Endothelial cell of umbilical vein (primary cell): Measurements from ENCODE around the gene CEP68. TPM values are rescaled to one million over a fixed set of nuclear protein-coding genes. Genes with fewer than 3 reads are reported as not detected.

Experiments used
- BruUV-seq: library from RNA; stranded (reverse); fragments of 400-500 nt; replicated peaks from 2 replicates; lab custom pipeline; 2021; lab: Mats Ljungman, UMichigan
- CTCF ChIA-PET: fragments of 300-600, 350-600 bp; sonication (Branson Sonifier 250); formaldehyde crosslinking; loops from one replicate; lab custom pipeline; 2021; ENCODE audit warnings: antibody characterized with exemption, inconsistent platforms; lab: Charles Lee
- POLR2A ChIA-PET: fragments of 300-600, 350-600 bp; sonication (Branson Sonifier 250); formaldehyde crosslinking; loops from one replicate; lab custom pipeline; 2021; ENCODE audit warnings: antibody characterized with exemption, inconsistent platforms; lab: Charles Lee
- DNase-seq: peaks from one replicate; pipeline ENCODE4 v3.0.0-alpha.2; 2011; ENCODE audit warnings: low read depth, low spot score
- FAIRE-seq: peaks from 2 replicates; lab custom pipeline; 2011; peaks lifted over from hg19 to GRCh38; lab: Jason Lieb, UNC
- H2AFZ ChIP-seq: 2 replicates; pipeline ENCODE4 v1.6.0; 2012; ENCODE audit warnings: low read depth, low read length, control low read depth, inconsistent platforms
- H3K27ac ChIP-seq: 2 replicates; pipeline ENCODE4 v1.5.1; 2011; ENCODE audit warnings: low read depth, mild to moderate bottlenecking, control low read depth, low read length, moderate library complexity; ENCODE audit not compliant: insufficient read depth
- H3K27me3 ChIP-seq, 2 experiments: 2 replicates each; pipeline versions ENCODE4 v1.6.0 to v1.6.1; 2011; ENCODE audit warnings: low read length in 2 of 2, mixed read lengths in 1 of 2; ENCODE audit not compliant: control insufficient read depth in 2 of 2, insufficient read depth in 2 of 2
- H3K36me3 ChIP-seq, 2 experiments: 2 replicates in 1 of 2; 3 replicates in 1 of 2; pipeline ENCODE4 v1.5.1; 2011; ENCODE audit warnings: low read length in 2 of 2, mild to moderate bottlenecking in 1 of 2, moderate library complexity in 1 of 2; ENCODE audit not compliant: control insufficient read depth in 2 of 2, insufficient read depth in 2 of 2; ENCODE audit errors: extremely low read depth in 1 of 2
- H3K4me1 ChIP-seq: 3 replicates; pipeline ENCODE4 v1.5.1; 2011; ENCODE audit warnings: mild to moderate bottlenecking, low read length; ENCODE audit not compliant: control insufficient read depth, insufficient read depth; ENCODE audit errors: extremely low read depth
- H3K4me2 ChIP-seq: 2 replicates; pipeline ENCODE4 v1.6.1; 2011; ENCODE audit warnings: low read length, control low read depth, mixed read lengths; ENCODE audit not compliant: insufficient read depth
- H3K4me3 ChIP-seq, 3 experiments: fragments of 200-600 bp in 1 of 3; sonication (generic), shearing (Covaris generic) in 1 of 3; replicated peaks in 1 of 3; 2 replicates each; pipeline ENCODE4 v1.5.1; 2011 to 2016; ENCODE audit warnings: control low read depth in 3 of 3, low read length in 3 of 3, mild to moderate bottlenecking in 2 of 3, inconsistent platforms in 1 of 3, low read depth in 1 of 3, moderate library complexity in 1 of 3; ENCODE audit not compliant: insufficient read depth in 1 of 3
- H3K79me2 ChIP-seq: 2 replicates; pipeline ENCODE4 v1.6.0; 2012; ENCODE audit warnings: low read length, inconsistent platforms; ENCODE audit not compliant: control insufficient read depth, insufficient read depth
- H3K9ac ChIP-seq: replicated peaks from 2 replicates; pipeline ENCODE3; 2011; ENCODE audit warnings: low read length, control low read depth; ENCODE audit not compliant: insufficient read depth; ENCODE audit errors: extremely low read depth
- H3K9me1 ChIP-seq: replicated peaks from 3 replicates; pipeline ENCODE4 v1.6.0; 2011; ENCODE audit warnings: mild to moderate bottlenecking, low read length; ENCODE audit not compliant: control insufficient read depth, insufficient read depth; ENCODE audit errors: extremely low read depth
- H3K9me3 ChIP-seq: replicated peaks from 2 replicates; pipeline ENCODE4 v1.5.1; 2012; ENCODE audit warnings: low read length, inconsistent platforms; ENCODE audit not compliant: control insufficient read depth, insufficient read depth
- H4K20me1 ChIP-seq: replicated peaks from 2 replicates; pipeline ENCODE3; 2011; ENCODE audit warnings: mild to moderate bottlenecking, low read length; ENCODE audit not compliant: control insufficient read depth, insufficient read depth; ENCODE audit errors: extremely low read depth
- EZH2 ChIP-seq: IDR thresholded peaks from 2 replicates; pipeline ENCODE4 v1.6.1; 2012; ENCODE audit warnings: borderline replicate concordance, low read depth, mild to moderate bottlenecking, moderate library complexity, low read length, inconsistent platforms; ENCODE audit not compliant: severe bottlenecking
- FOS ChIP-seq: IDR thresholded peaks from 2 replicates; pipeline ENCODE4 v1.6.1; 2011; ENCODE audit warnings: mild to moderate bottlenecking, low read length, moderate library complexity, borderline replicate concordance; ENCODE audit not compliant: insufficient read depth
- GATA2 ChIP-seq: IDR thresholded peaks from 2 replicates; pipeline ENCODE4 v1.7.0; 2011; ENCODE audit warnings: low read depth, mild to moderate bottlenecking, moderate library complexity, mixed read lengths, low read length; ENCODE audit not compliant: insufficient read length, insufficient read depth
- JUN ChIP-seq: IDR thresholded peaks from 2 replicates; pipeline ENCODE4 v1.6.1; 2011; ENCODE audit warnings: borderline replicate concordance, low read depth; ENCODE audit not compliant: insufficient read length, insufficient read depth
- MYC ChIP-seq: IDR thresholded peaks from one replicate; pipeline ENCODE4 v1.6.1; 2011; ENCODE audit warnings: mild to moderate bottlenecking, low read depth, low read length
- POLR2A ChIP-seq: IDR thresholded peaks from 2 replicates; pipeline ENCODE4 v1.6.1; 2012; ENCODE audit warnings: low read depth, mild to moderate bottlenecking, control low read depth, low read length
- POLR2AphosphoS5 ChIP-seq: IDR thresholded peaks from 2 replicates; pipeline ENCODE4 v1.6.1; 2012; ENCODE audit warnings: low read depth, mild to moderate bottlenecking, control low read depth, low read length, moderate library complexity; ENCODE audit not compliant: insufficient read depth
- dilution Hi-C: fragments of 300-500 bp; cut with MboI; formaldehyde crosslinking; loops from one replicate; pipeline ENCODE4 v1.15.0; 2019; ENCODE audit warnings: low sequenced_read_pairs; ENCODE audit not compliant: extremely low pct_ligation_motif_present
- intact Hi-C: fragments of 100-400 bp; cut with micrococcal nuclease; formaldehyde crosslinking; loops from one replicate; pipeline ENCODE4 v1.10.0; 2022
- polyA plus RNA-seq, 4 experiments: library from polyadenylated mRNA; depleted of rRNA in 3 of 4; stranded (reverse) in 3 of 4; unstranded in 1 of 4; fragments of >200 nt; gene quantifications; 2 replicates each; pipeline versions ENCODE4 v1.2.1 to v1.2.3, GENCODE V29; 2011 to 2012; ENCODE audit warnings: missing spikeins in 1 of 4
- total RNA-seq: library from RNA; stranded (reverse); gene quantifications from 2 replicates; pipeline ENCODE4 v1.2.3, GENCODE V29; 2021
- TF ChIP-seq, protein P1 (sequence below), 2 donors: IDR thresholded peaks; 1 replicate in 1 of 2; 2 replicates in 1 of 2; pipeline ENCODE4 v1.5.1; 2011; ENCODE audit warnings: low read length in 2 of 2, mild to moderate bottlenecking in 2 of 2, moderate library complexity in 2 of 2, control low read depth in 1 of 2, inconsistent platforms in 1 of 2, low read depth in 1 of 2; ENCODE audit not compliant: insufficient read depth in 1 of 2; ENCODE audit errors: extremely low read depth in 1 of 2
- TF ChIP-seq, protein P2 (sequence below): IDR thresholded peaks from 2 replicates; pipeline ENCODE4 v1.6.1; 2011; ENCODE audit not compliant: insufficient read depth, insufficient read length

The CEP68 gene
- total and polyA plus RNA-seq, 2 donors (not counting 3 experiments of a cell fraction or from before 2014, with no cell fraction given): 21.4 to 22.0 TPM

DNA sequence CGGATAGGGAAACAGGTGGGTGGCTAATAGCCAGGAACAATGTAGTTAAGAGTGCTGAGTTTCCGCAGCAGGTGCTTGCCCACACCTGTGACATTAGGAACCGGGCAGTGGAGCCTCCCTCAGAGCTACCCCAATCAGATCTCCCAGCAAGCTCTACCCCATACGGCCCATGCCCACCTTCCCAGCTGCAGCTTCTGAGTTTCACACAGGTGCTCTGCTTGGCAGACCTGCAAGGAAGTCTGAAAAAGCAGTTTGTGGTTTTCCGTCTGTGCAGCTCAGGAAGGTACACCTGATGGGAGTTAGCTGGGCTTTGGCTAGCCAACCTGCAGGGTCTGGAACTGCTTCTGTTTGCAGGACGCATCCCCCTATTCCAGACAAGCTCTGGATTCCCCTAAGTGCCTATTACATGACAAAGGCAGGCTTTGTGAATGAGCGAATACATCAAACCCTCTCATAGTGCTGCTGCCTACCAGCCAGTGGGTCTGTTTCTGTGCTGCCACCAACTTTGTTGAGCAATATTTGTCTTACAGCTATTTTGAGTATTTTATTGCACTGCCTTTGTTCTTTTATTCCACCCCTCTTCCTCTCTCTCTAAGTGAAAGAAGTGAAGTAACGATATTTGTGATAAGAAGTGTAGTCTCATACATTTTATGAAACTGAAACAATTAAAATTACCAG lies 24.7 kb upstream of the CEP68 start:
- dilution Hi-C loops: no loop called here
- intact Hi-C loops: no loop called here
- H2AFZ ChIP-seq: peak overlapping the region; percentile 29
- H3K79me2 ChIP-seq: no peaks in the 10 kb centered on the region
- H3K9me1 ChIP-seq: no peaks in the 10 kb centered on the region
- FAIRE-seq: no peak
- POLR2A ChIA-PET: no interaction called here
- peak overlapping the region; percentile 44 for H3K4me2 ChIP-seq
- TF ChIP-seq FOS (no peak), EZH2 (no peak), POLR2AphosphoS5 (no peak), GATA2 (no peak), JUN (no peak), POLR2A (no peak), MYC (no peak)
- TF ChIP-seq, protein P1, sequence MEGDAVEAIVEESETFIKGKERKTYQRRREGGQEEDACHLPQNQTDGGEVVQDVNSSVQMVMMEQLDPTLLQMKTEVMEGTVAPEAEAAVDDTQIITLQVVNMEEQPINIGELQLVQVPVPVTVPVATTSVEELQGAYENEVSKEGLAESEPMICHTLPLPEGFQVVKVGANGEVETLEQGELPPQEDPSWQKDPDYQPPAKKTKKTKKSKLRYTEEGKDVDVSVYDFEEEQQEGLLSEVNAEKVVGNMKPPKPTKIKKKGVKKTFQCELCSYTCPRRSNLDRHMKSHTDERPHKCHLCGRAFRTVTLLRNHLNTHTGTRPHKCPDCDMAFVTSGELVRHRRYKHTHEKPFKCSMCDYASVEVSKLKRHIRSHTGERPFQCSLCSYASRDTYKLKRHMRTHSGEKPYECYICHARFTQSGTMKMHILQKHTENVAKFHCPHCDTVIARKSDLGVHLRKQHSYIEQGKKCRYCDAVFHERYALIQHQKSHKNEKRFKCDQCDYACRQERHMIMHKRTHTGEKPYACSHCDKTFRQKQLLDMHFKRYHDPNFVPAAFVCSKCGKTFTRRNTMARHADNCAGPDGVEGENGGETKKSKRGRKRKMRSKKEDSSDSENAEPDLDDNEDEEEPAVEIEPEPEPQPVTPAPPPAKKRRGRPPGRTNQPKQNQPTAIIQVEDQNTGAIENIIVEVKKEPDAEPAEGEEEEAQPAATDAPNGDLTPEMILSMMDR (IDR thresholded peaks at IDR 0.05; ENCODE audit: extremely low read depth in 1 of 2, insufficient read depth in 1 of 2, low read depth in 1 of 2, low read length in 2 of 2): no peak
- TF ChIP-seq, protein P2, sequence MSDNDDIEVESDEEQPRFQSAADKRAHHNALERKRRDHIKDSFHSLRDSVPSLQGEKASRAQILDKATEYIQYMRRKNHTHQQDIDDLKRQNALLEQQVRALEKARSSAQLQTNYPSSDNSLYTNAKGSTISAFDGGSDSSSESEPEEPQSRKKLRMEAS: no peak
- no TSS peak for BruUV-seq
- H3K4me3 ChIP-seq: no peak overlapping the region
- no peak overlapping the region for H3K27ac ChIP-seq
- peaks cover 10% of the 10 kb centered on the region for H3K4me1 ChIP-seq
- peak; percentile 71 for DNase-seq
- no peak overlapping the region for H3K9ac ChIP-seq
- no peaks in the 10 kb centered on the region for H3K9me3 ChIP-seq
- CTCF ChIA-PET: interaction anchor here (1.0 to 5.1 kb wide), 4 partner anchors 13 to 138 kb away, joined by 3 to 44 read pairs (median 4); no protein-coding TSS in a partner anchor
- no peaks in the 10 kb centered on the region for H4K20me1 ChIP-seq
- no peaks in the 10 kb centered on the region for H3K36me3 ChIP-seq
- no peaks in the 10 kb centered on the region for H3K27me3 ChIP-seq
